Caco-2 (cell line): Measurements from ENCODE around the gene CCDC54. TPM values are rescaled to one million over a fixed set of nuclear protein-coding genes. Genes with fewer than 3 reads are reported as not detected.

Experiments
- BruUV-seq: library from RNA; stranded (reverse); fragments of 400-500 nt; replicated peaks from 2 replicates; lab custom pipeline; 2021; lab: Mats Ljungman, UMichigan
- CTCF ChIA-PET: fragments of 300-600 bp; sonication (Branson Sonifier 250); formaldehyde crosslinking; loops from one replicate; lab custom pipeline; 2022; ENCODE audit warnings: antibody characterized with exemption; lab: Charles Lee
- POLR2A ChIA-PET: fragments of 300-600 bp; sonication (Branson Sonifier 250); formaldehyde crosslinking; loops from one replicate; lab custom pipeline; 2022; ENCODE audit warnings: antibody characterized with exemption; lab: Charles Lee
- DNase-seq, 2 experiments: peaks; one replicate each; pipeline versions ENCODE4 v3.0.0 to v3.0.0-alpha.2; 2020 to 2022
- H3K27me3 ChIP-seq: replicated peaks from 2 replicates; pipeline ENCODE4 v1.6.0; 2011; ENCODE audit warnings: low read length; ENCODE audit not compliant: control insufficient read depth, insufficient read depth
- H3K36me3 ChIP-seq: 2 replicates; pipeline ENCODE4 v1.5.1; 2011; ENCODE audit warnings: low read length; ENCODE audit not compliant: control insufficient read depth, insufficient read depth
- H3K4me1 ChIP-seq: fragments of 250-450 bp; sonication (Bioruptor Pico); 2 replicates; pipeline ENCODE4 v1.5.1; 2020; ENCODE audit warnings: mild to moderate bottlenecking
- H3K4me3 ChIP-seq: 2 replicates; pipeline ENCODE4 v1.5.1; 2011; ENCODE audit warnings: low read depth, mild to moderate bottlenecking, control low read depth, low read length
- H3K9me3 ChIP-seq: fragments of 250-450 bp; sonication (Bioruptor Pico); 2 replicates; pipeline ENCODE4 v1.5.1; 2020; ENCODE audit warnings: mild to moderate bottlenecking, moderate library complexity
- H3K27ac Mint-ChIP-seq: one replicate; pipeline ENCODE4 v1.8.0; 2022; ENCODE audit warnings: mixed read lengths; ENCODE audit not compliant: unreplicated experiment
- H3K27me3 Mint-ChIP-seq: one replicate; pipeline ENCODE4 v1.8.0; 2022; ENCODE audit warnings: mixed read lengths; ENCODE audit not compliant: insufficient read depth, unreplicated experiment
- H3K36me3 Mint-ChIP-seq: one replicate; pipeline ENCODE4 v1.8.0; 2022; ENCODE audit warnings: mild to moderate bottlenecking, mixed read lengths; ENCODE audit not compliant: insufficient read depth, unreplicated experiment
- H3K4me1 Mint-ChIP-seq: one replicate; pipeline ENCODE4 v1.8.0; 2022; ENCODE audit warnings: low read depth, mixed read lengths; ENCODE audit not compliant: unreplicated experiment
- H3K4me3 Mint-ChIP-seq: one replicate; pipeline ENCODE4 v1.8.0; 2022; ENCODE audit warnings: mild to moderate bottlenecking, moderate library complexity, mixed read lengths; ENCODE audit not compliant: unreplicated experiment
- H3K9me3 Mint-ChIP-seq: one replicate; pipeline ENCODE4 v1.8.0; 2022; ENCODE audit warnings: mixed read lengths; ENCODE audit not compliant: unreplicated experiment
- CTCF ChIP-seq, 2 experiments: fragments of 200-600 bp in 1 of 2; IDR thresholded peaks; 1 replicate in 1 of 2; 2 replicates in 1 of 2; pipeline versions ENCODE4 v1.5.1 to v1.8.0; 2011 to 2022; ENCODE audit warnings: antibody characterized with exemption in 1 of 2, control low read depth in 1 of 2, inconsistent platforms in 1 of 2, low read depth in 1 of 2, low read length in 1 of 2, mild to moderate bottlenecking in 1 of 2, moderate library complexity in 1 of 2; ENCODE audit not compliant: insufficient read depth in 1 of 2, severe bottlenecking in 1 of 2, unreplicated experiment in 1 of 2
- intact Hi-C: fragments of 100-400 bp; cut with micrococcal nuclease; formaldehyde crosslinking; loops from one replicate; pipeline ENCODE4 v1.10.0; 2022; ENCODE audit not compliant: unreplicated experiment
- total RNA-seq: library from RNA; stranded (reverse); gene quantifications from 2 replicates; pipeline ENCODE4 v1.2.3, GENCODE V29; 2022

The CCDC54 gene
- total RNA-seq, 1 experiment from 2014 or later, result not detected

GRCh38 chr3:107411779-107412178 is 34.5 kb downstream of the CCDC54 start:
- no peaks in the 10 kb centered on the region for H3K27me3 ChIP-seq
- no peaks in the 10 kb centered on the region for H3K4me1 Mint-ChIP-seq
- DNase-seq, result no peak
- BruUV-seq, result no TSS peak
- H3K9me3 Mint-ChIP-seq, result no peaks in the 10 kb centered on the region
- no peak overlapping the region for H3K4me3 Mint-ChIP-seq
- CTCF ChIA-PET, result no interaction called here
- POLR2A ChIA-PET, result no interaction called here
- TF ChIP-seq CTCF (IDR thresholded peaks at IDR 0.05; ENCODE audit: insufficient read depth in 1 of 2, low read depth in 1 of 2, low read length in 1 of 2, severe bottlenecking in 1 of 2, unreplicated experiment in 1 of 2), result no peak
- no peaks in the 10 kb centered on the region for H3K36me3 Mint-ChIP-seq
- H3K27me3 Mint-ChIP-seq, result peaks cover 3% of the 10 kb centered on the region
- no peaks in the 10 kb centered on the region for H3K36me3 ChIP-seq
- intact Hi-C loops, result no loop called here
- H3K9me3 ChIP-seq, result no peaks in the 10 kb centered on the region
- H3K4me1 ChIP-seq, result no peaks in the 10 kb centered on the region
- no peak overlapping the region for H3K4me3 ChIP-seq
- no peak overlapping the region for H3K27ac Mint-ChIP-seq

- no peaks in the 10 kb centered on the region for H3K9me3 Mint-ChIP-seq
- no peaks in the 10 kb centered on the region for H3K27me3 ChIP-seq
- no peaks in the 10 kb centered on the region for H3K36me3 Mint-ChIP-seq
- H3K4me1 Mint-ChIP-seq, result no peaks in the 10 kb centered on the region
- H3K4me3 Mint-ChIP-seq, result no peak overlapping the region
- CTCF ChIA-PET, result no interaction called here
- no peak overlapping the region for H3K4me3 ChIP-seq
- no peak overlapping the region for H3K27ac Mint-ChIP-seq
- no peak for TF ChIP-seq CTCF (IDR thresholded peaks at IDR 0.05; ENCODE audit: insufficient read depth in 1 of 2, low read depth in 1 of 2, low read length in 1 of 2, severe bottlenecking in 1 of 2, unreplicated experiment in 1 of 2)
- no peaks in the 10 kb centered on the region for H3K9me3 ChIP-seq
- no TSS peak for BruUV-seq
- no peaks in the 10 kb centered on the region for H3K36me3 ChIP-seq
- peaks cover 9% of the 10 kb centered on the region for H3K27me3 Mint-ChIP-seq
- DNase-seq, result no peak
- intact Hi-C loops, result no loop called here
- POLR2A ChIA-PET, result no interaction called here
- no peaks in the 10 kb centered on the region for H3K4me1 ChIP-seq
These were observed 35.1 kb downstream of the CCDC54 start for GRCh38 chr3:107412376-107412775.

GRCh38 chr3:107413264-107413663 is 36.0 kb downstream of the CCDC54 start:
- ChIA-PET CTCF (no interaction called here), POLR2A (no interaction called here)
- H3K27me3 ChIP-seq, result no peaks in the 10 kb centered on the region
- H3K27me3 Mint-ChIP-seq, result peaks cover 13% of the 10 kb centered on the region
- no peak for TF ChIP-seq CTCF (IDR thresholded peaks at IDR 0.05; ENCODE audit: insufficient read depth in 1 of 2, low read depth in 1 of 2, low read length in 1 of 2, severe bottlenecking in 1 of 2, unreplicated experiment in 1 of 2)
- H3K27ac Mint-ChIP-seq, result no peak overlapping the region
- no peaks in the 10 kb centered on the region for H3K4me1 ChIP-seq
- no peaks in the 10 kb centered on the region for H3K36me3 Mint-ChIP-seq
- H3K9me3 Mint-ChIP-seq, result no peaks in the 10 kb centered on the region
- DNase-seq, result no peak
- no peaks in the 10 kb centered on the region for H3K4me1 Mint-ChIP-seq
- BruUV-seq, result no TSS peak
- no peaks in the 10 kb centered on the region for H3K9me3 ChIP-seq
- H3K4me3 Mint-ChIP-seq, result no peak overlapping the region
- H3K36me3 ChIP-seq, result no peaks in the 10 kb centered on the region
- intact Hi-C loops, result no loop called here
- no peak overlapping the region for H3K4me3 ChIP-seq
